HK-2 (cell line): ENCODE data around the gene TGOLN2.
"Not testable (repeated sequence)": the region's sequence is repeated elsewhere in the genome, so short reads cannot be mapped to it uniquely, and the experiment has no call there.

Source experiments
- DNase-seq: peaks from one replicate; pipeline ENCODE4 v3.0.0-alpha.2; 2018; ENCODE audit not compliant: unreplicated experiment

Gene TGOLN2

GRCh38 chr2:85340034-85340892, 12.5 kb upstream of the TGOLN2 start:
- DNase-seq: no peak

- DNase-seq: no peak
Measured at GRCh38 chr2:85334928-85335327, 7.1 kb upstream of the TGOLN2 start.

GRCh38 chr2:85333877-85334276, 6.1 kb upstream of the TGOLN2 start:
- not testable (repeated sequence) for DNase-seq

- no peak for DNase-seq
Measured at GRCh38 chr2:85330839-85331636, 3.2 kb upstream of the TGOLN2 start.

GRCh38 chr2:85329701-85330100, 1.9 kb upstream of the TGOLN2 start:
- DNase-seq: not testable (repeated sequence)

GRCh38 chr2:85329181-85329651, 1.4 kb upstream of the TGOLN2 start:
- DNase-seq: no peak

GRCh38 chr2:85327160-85327821, 498 bp downstream of the TGOLN2 start:
- peak; percentile 51 for DNase-seq

GRCh38 chr2:85326406-85327159, 1.2 kb downstream of the TGOLN2 start:
- peak; percentile 18 for DNase-seq

- DNase-seq: no peak
Measured at GRCh38 chr2:85325466-85325811, 2.4 kb downstream of the TGOLN2 start.

GRCh38 chr2:85324639-85325465, 2.9 kb downstream of the TGOLN2 start:
- DNase-seq: peak; percentile 17

- DNase-seq: not testable (repeated sequence)
Measured at GRCh38 chr2:85323988-85324367, 3.8 kb downstream of the TGOLN2 start.

GRCh38 chr2:85323351-85323987, 4.3 kb downstream of the TGOLN2 start:
- DNase-seq: no peak

- DNase-seq: no peak
Measured at GRCh38 chr2:85319796-85320195, 8.0 kb downstream of the TGOLN2 start.

GRCh38 chr2:85318222-85319074, 9.3 kb downstream of the TGOLN2 start:
- DNase-seq: peak; percentile 16

GRCh38 chr2:85315921-85316320, 11.9 kb downstream of the TGOLN2 start:
- not testable (repeated sequence) for DNase-seq

GRCh38 chr2:85314884-85315242, 12.9 kb downstream of the TGOLN2 start:
- DNase-seq: no peak

- DNase-seq: no peak
Measured at GRCh38 chr2:85312404-85312803, 15.4 kb downstream of the TGOLN2 start.

GRCh38 chr2:85310330-85310729, 17.5 kb downstream of the TGOLN2 start:
- DNase-seq: no peak

- peak; percentile 16 for DNase-seq
Measured at GRCh38 chr2:85309699-85310321, 18.0 kb downstream of the TGOLN2 start.
